Endothelial cell (in vitro differentiated cells): ENCODE measurements around the gene GPR137B. TPM values are rescaled to one million over a fixed set of nuclear protein-coding genes. Genes with fewer than 3 reads are reported as not detected.

Source experiments
- DNase-seq: peaks from one replicate; pipeline ENCODE4 v3.0.0; 2021; ENCODE audit warnings: low spot score
- H3K27ac Mint-ChIP-seq: one replicate; pipeline ENCODE4 v1.8.0; 2021; ENCODE audit warnings: mixed read lengths, inconsistent platforms; ENCODE audit not compliant: unreplicated experiment
- H3K27me3 Mint-ChIP-seq: one replicate; pipeline ENCODE4 v1.8.0; 2021; ENCODE audit warnings: mild to moderate bottlenecking, moderate library complexity, mixed read lengths, inconsistent platforms; ENCODE audit not compliant: unreplicated experiment
- H3K36me3 Mint-ChIP-seq: one replicate; pipeline ENCODE4 v1.8.0; 2021; ENCODE audit warnings: mild to moderate bottlenecking, low read depth, mixed read lengths, inconsistent platforms; ENCODE audit not compliant: unreplicated experiment
- H3K4me1 Mint-ChIP-seq: one replicate; pipeline ENCODE4 v1.8.0; 2021; ENCODE audit warnings: mild to moderate bottlenecking, mixed read lengths, inconsistent platforms; ENCODE audit not compliant: unreplicated experiment
- H3K4me3 Mint-ChIP-seq: one replicate; pipeline ENCODE4 v1.8.0; 2021; ENCODE audit warnings: mild to moderate bottlenecking, mixed read lengths, inconsistent platforms; ENCODE audit not compliant: unreplicated experiment
- H3K9me3 Mint-ChIP-seq: one replicate; pipeline ENCODE4 v1.8.0; 2021; ENCODE audit warnings: mixed read lengths, inconsistent platforms; ENCODE audit not compliant: unreplicated experiment
- total RNA-seq: library from RNA; stranded (reverse); fragmentation: NEBNext Ultra II Directional; extraction: Animal tissue kit (Norgen Biotek cat#: 25700); gene quantifications from one replicate; pipeline ENCODE4 v1.2.1, GENCODE V29; 2021; ENCODE audit not compliant: unreplicated experiment
- TF ChIP-seq, protein P1 (sequence below): fragments of 200-600 bp; sonication (generic); IDR thresholded peaks from one replicate; pipeline ENCODE4 v1.5.0; 2021; ENCODE audit warnings: antibody characterized with exemption; ENCODE audit not compliant: unreplicated experiment

GPR137B gene
- total RNA-seq, 1 donor from 2014 or later: 18.2 TPM

DNA sequence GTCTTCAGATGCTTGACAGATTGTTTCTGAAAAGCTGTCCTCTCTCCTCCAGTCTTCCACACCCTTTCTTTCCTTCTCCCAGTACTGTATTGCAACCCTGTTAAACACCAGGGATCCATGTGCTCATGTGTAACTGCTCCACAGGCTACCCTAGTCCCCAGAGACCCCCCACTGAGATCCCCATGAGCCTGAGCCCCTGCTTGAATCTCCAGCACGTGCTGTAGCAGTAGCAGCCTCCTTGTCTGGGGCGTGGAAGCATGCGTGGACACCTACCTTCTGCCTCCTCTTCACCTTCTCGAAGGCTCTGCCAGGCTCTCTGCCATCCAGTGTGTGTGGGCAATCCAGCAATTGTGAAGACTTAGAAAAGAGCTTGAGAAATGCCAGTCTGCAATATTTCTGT is 25.2 kb downstream of the GPR137B start:
- Mint-ChIP-seq H3K4me3 (no peak overlapping the region), H3K27me3 (no peaks in the 10 kb centered on the region), H3K36me3 (peaks cover 17% of the 10 kb centered on the region), H3K4me1 (no peaks in the 10 kb centered on the region), H3K27ac (no peak overlapping the region), H3K9me3 (no peaks in the 10 kb centered on the region)
- TF ChIP-seq, protein P1, sequence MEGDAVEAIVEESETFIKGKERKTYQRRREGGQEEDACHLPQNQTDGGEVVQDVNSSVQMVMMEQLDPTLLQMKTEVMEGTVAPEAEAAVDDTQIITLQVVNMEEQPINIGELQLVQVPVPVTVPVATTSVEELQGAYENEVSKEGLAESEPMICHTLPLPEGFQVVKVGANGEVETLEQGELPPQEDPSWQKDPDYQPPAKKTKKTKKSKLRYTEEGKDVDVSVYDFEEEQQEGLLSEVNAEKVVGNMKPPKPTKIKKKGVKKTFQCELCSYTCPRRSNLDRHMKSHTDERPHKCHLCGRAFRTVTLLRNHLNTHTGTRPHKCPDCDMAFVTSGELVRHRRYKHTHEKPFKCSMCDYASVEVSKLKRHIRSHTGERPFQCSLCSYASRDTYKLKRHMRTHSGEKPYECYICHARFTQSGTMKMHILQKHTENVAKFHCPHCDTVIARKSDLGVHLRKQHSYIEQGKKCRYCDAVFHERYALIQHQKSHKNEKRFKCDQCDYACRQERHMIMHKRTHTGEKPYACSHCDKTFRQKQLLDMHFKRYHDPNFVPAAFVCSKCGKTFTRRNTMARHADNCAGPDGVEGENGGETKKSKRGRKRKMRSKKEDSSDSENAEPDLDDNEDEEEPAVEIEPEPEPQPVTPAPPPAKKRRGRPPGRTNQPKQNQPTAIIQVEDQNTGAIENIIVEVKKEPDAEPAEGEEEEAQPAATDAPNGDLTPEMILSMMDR: no peak
- no peak for DNase-seq

DNA sequence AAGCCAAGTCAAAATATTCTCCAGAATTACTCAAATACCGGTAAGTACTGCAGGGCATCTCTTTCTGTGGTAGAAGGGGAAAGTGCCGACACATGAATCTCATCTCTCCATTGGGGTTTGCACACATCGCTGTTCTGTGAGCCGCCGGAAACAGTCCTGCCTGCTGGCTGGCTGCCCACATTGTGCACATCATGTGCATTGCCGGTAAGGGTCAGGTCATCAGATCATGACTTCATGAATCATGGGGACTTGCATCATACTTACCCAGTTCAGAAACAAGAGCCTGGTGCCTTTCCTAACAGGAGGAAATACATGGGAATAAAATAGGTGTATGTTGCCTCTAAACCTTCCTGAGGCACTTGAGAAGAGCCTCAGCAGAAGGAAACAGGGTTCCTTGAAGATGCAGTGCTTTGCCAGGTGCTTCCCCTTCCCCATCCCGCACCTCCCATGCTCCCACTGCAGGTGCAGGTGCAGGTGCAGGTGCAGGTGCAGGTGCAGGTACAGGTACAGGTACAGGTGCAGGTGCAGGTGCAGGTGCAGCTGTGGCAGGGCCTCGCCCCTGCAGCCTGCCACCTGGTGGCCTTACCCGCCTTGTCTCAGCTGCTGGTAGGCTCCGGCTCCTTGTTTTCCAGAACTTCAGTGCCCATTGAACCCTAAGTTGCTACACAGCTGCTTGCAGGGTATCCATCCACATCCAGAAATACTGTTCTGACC is 26.5 kb downstream of the GPR137B start:
- Mint-ChIP-seq H3K9me3 (no peaks in the 10 kb centered on the region), H3K4me1 (peaks cover 9% of the 10 kb centered on the region), H3K27me3 (no peaks in the 10 kb centered on the region), H3K27ac (no peak overlapping the region), H3K4me3 (no peak overlapping the region), H3K36me3 (peaks cover 8% of the 10 kb centered on the region)
- DNase-seq: no peak
- TF ChIP-seq, protein P1: no peak

DNA sequence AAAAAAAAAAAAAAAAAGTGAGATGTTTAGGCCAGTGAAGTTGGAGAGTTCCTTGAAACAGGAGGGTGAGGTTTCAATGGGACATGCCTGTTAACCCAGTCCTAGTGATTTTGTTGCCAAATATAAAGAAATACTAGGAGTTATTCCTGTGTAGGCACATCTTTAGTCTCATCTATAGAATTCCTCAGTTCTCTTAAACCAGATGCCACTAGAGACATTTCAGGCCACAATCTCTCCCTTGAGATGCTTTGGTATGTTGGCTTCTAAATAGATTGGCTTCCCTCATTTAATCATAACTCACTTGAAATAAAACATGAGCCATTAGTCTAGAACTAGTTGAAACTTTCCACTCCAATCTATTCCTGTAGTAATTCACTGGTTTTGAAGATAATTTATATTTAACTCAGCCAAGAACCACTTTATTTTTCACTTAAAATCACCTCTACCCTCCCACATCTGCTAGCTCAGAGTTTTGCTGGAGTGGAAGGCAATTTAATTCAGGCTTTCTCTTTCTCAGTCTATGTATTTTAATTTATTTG is 29.8 kb downstream of the GPR137B start:
- Mint-ChIP-seq H3K27me3 (peaks cover 4% of the 10 kb centered on the region), H3K27ac (no peak overlapping the region), H3K9me3 (no peaks in the 10 kb centered on the region), H3K4me1 (peaks cover 22% of the 10 kb centered on the region), H3K4me3 (no peak overlapping the region), H3K36me3 (peaks cover 12% of the 10 kb centered on the region)
- TF ChIP-seq, protein P1: no peak
- DNase-seq: no peak

DNA sequence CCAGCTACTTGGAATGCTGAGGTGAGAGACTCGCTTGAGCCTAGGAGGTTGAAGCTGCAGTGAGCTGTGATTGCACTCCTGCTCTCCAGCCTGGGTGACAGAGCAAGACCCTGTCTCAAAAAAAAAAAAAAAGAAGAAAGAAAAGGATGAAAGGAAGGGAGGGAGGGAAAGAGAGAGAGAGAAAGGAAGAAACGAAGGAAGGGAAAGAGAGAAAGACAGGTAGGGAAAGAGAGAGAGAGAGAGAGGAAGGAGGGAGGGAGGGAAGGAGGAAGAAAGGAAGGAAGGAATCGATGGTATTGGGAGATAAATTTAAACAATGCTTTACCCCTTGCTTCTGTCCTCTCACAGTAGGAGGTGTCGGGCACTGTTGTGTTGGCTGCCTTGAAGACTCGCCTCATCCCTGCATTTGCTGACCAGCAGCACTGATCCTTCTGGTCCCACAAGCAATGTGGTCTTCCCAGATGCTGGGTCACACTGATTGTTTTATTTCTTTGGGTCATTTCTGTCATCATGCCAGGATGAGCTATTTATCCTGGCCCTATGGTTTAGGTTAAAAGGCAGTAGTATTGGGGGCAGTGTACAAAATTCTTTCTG is 30.9 kb downstream of the GPR137B start:
- Mint-ChIP-seq H3K4me3 (no peak overlapping the region), H3K9me3 (no peaks in the 10 kb centered on the region), H3K27ac (no peak overlapping the region), H3K36me3 (peaks cover 8% of the 10 kb centered on the region), H3K4me1 (peaks cover 22% of the 10 kb centered on the region), H3K27me3 (peaks cover 4% of the 10 kb centered on the region)
- DNase-seq: no peak
- TF ChIP-seq, protein P1: no peak

DNA sequence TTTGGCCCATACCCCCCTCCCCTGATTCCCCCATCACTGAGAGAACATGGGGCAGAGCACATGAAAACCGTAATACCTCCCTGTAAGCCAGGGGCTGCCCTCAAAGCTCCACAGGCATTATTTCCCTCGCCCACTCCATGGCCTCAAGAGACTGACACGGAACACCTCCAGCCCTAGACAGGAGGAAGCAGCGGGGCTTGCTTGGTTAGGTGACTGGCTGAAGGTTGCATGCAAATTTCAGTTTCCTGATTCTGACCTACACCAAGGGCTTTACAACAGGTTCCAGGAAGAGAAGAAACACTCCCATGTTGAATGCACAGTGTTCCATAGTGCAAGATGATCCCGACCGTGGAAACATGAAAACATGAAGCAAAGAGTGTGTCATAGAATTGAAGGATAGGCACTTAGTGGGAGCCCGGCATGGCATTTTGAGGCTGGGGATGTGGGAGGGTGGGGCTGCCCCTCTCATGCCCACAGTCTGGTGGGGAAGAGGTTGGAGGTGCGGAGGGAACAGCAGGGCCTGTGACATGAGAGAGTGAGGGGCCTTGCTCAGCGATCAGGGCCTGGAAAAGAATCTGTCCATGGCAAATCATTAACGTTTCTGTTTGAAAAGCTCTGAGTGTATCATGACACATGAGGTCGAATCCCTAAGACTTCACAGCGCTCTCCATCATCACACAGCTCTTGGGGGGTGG is 33.5 kb downstream of the GPR137B start:
- Mint-ChIP-seq H3K27me3 (peaks cover 4% of the 10 kb centered on the region), H3K27ac (no peak overlapping the region), H3K4me3 (no peak overlapping the region), H3K9me3 (no peaks in the 10 kb centered on the region), H3K4me1 (peaks cover 22% of the 10 kb centered on the region), H3K36me3 (peaks cover 11% of the 10 kb centered on the region)
- TF ChIP-seq, protein P1: no peak
- no peak for DNase-seq
